Gastrocnemius medialis (tissue), 4 donors: Measurements from ENCODE around the gene TADA2A. TPM values are rescaled to one million over a fixed set of nuclear protein-coding genes. Genes with fewer than 3 reads are reported as not detected.

ENCODE experiments used
- ATAC-seq, 2 donors: fragments of 150-250 bp; one replicate each; pipeline ENCODE4 v1.9.1; 2016
- DNase-seq, 2 donors: peaks; one replicate each; pipeline ENCODE4 v3.0.0-alpha.2; 2019
- H3K27ac ChIP-seq, 4 donors: fragments of 200-600 bp; sonication (generic); 1 replicate in 1 of 4; 2 replicates in 3 of 4; pipeline ENCODE4 v1.5.1; 2016 to 2018; ENCODE audit warnings: mild to moderate bottlenecking in 2 of 4, moderate library complexity in 1 of 4
- H3K27me3 ChIP-seq, 3 donors: fragments of 200-600 bp; sonication (generic) in 2 of 3; 1 replicate in 1 of 3; 2 replicates in 2 of 3; pipeline versions ENCODE4 v1.5.1 to v1.6.0; 2016 to 2019; ENCODE audit warnings: mild to moderate bottlenecking in 1 of 3, moderate library complexity in 1 of 3
- H3K36me3 ChIP-seq, 2 donors: fragments of 200-600 bp; sonication (generic) in 1 of 2; one replicate each; pipeline ENCODE4 v1.5.1; 2017 to 2018
- H3K4me1 ChIP-seq, 2 donors: fragments of 200-600 bp; sonication (generic) in 1 of 2; one replicate each; pipeline ENCODE4 v1.5.1; 2016 to 2017; ENCODE audit warnings: mild to moderate bottlenecking in 2 of 2
- H3K4me3 ChIP-seq, 4 donors: fragments of 200-600 bp; sonication (generic) in 3 of 4; 1 replicate in 1 of 4; 2 replicates in 3 of 4; pipeline ENCODE4 v1.5.1; 2016 to 2019; ENCODE audit warnings: mild to moderate bottlenecking in 2 of 4
- H3K9me3 ChIP-seq, 3 donors: fragments of 200-600 bp; sonication (generic) in 2 of 3; 1 replicate in 1 of 3; 2 replicates in 2 of 3; pipeline ENCODE4 v1.5.1; 2016 to 2019
- CTCF ChIP-seq, 5 experiments: fragments of 450-650 bp in 3 of 5; fragments of 200-600 bp in 2 of 5; sonication (generic) in 2 of 5; IDR thresholded peaks in 4 of 5; conservative IDR thresholded peaks in 1 of 5; 1 replicate in 4 of 5; 2 replicates in 1 of 5; pipeline ENCODE4 v1.5.1; 2016 to 2019; ENCODE audit warnings: antibody characterized with exemption in 5 of 5, mild to moderate bottlenecking in 3 of 5, moderate library complexity in 3 of 5
- POLR2A ChIP-seq, 2 donors: fragments of 450-650 bp; IDR thresholded peaks; one replicate each; pipeline ENCODE4 v1.6.1; 2017; ENCODE audit warnings: antibody characterized with exemption in 2 of 2, mild to moderate bottlenecking in 2 of 2, moderate library complexity in 2 of 2
- in situ Hi-C, 4 donors: fragments of 200-750 bp; cut with MboI; loops; one replicate each; pipeline versions ENCODE4 v1.15.0 to v1.8.0; 2017; ENCODE audit warnings: low sequenced_read_pairs in 4 of 4
- intact Hi-C: fragments of 100-400 bp; cut with DNase I; formaldehyde crosslinking; loops from one replicate; pipeline ENCODE4 v1.15.1; 2023; ENCODE audit warnings: low total_unique reads
- total RNA-seq, 4 donors: library from RNA; depleted of rRNA; stranded (reverse); fragments of >200 nt; gene quantifications; one replicate each; pipeline versions ENCODE4 v1.1.0 to v1.2.3, GENCODE V29; 2016

The TADA2A gene
- total RNA-seq, 4 donors from 2014 or later = 9.7 to 18.4 (median 14.8) TPM

- peak; percentile 25 to 48 for ATAC-seq
- intact Hi-C loops (no loop called here), in situ Hi-C loops (no loop called here)
- no peaks in the 10 kb centered on the region for H3K27me3 ChIP-seq
- H3K27ac ChIP-seq = peak overlapping the region in 3 of 4 donors; percentile 9 to 30 (median 11)
- peaks cover 0 to 7% of the 10 kb centered on the region in 2 donors for H3K36me3 ChIP-seq
- TF ChIP-seq CTCF (IDR thresholded peaks at IDR 0.05 in 4 of 5, conservative IDR thresholded peaks at IDR 0.05 in 1 of 5) (no peak), POLR2A (IDR thresholded peaks at IDR 0.05) (no peak)
- H3K9me3 ChIP-seq = no peaks in the 10 kb centered on the region
- no peak overlapping the region for H3K4me3 ChIP-seq
- peaks cover 12 to 16% of the 10 kb centered on the region in 2 donors for H3K4me1 ChIP-seq
- DNase-seq = peak; percentile 7 to 27
These were observed 76.8 kb downstream of the TADA2A start for GRCh38 chr17:37483311-37484039.

GRCh38 chr17:37485938-37486570 lies 79.4 kb downstream of the TADA2A start:
- intact Hi-C loops = no loop called here
- Histone ChIP-seq H3K36me3 (no peaks in the 10 kb centered on the region), H3K4me1 (peaks cover 21 to 23% of the 10 kb centered on the region in 2 donors), H3K27ac (no peak overlapping the region), H3K4me3 (no peak overlapping the region), H3K9me3 (no peaks in the 10 kb centered on the region), H3K27me3 (no peaks in the 10 kb centered on the region)
- in situ Hi-C loops = no loop called here
- TF ChIP-seq CTCF (IDR thresholded peaks at IDR 0.05 in 4 of 5, conservative IDR thresholded peaks at IDR 0.05 in 1 of 5) (no peak), POLR2A (IDR thresholded peaks at IDR 0.05) (no peak)
- DNase-seq = no peak
- ATAC-seq = no peak

GRCh38 chr17:37488009-37488604 lies 81.4 kb downstream of the TADA2A start:
- peaks cover 25 to 34% of the 10 kb centered on the region in 2 donors for H3K4me1 ChIP-seq
- H3K4me3 ChIP-seq = peak overlapping the region; percentile 79 to 96 (median 88)
- TF ChIP-seq CTCF (IDR thresholded peaks at IDR 0.05 in 4 of 5, conservative IDR thresholded peaks at IDR 0.05 in 1 of 5) (no peak), POLR2A (IDR thresholded peaks at IDR 0.05) (no peak)
- H3K27ac ChIP-seq = peak overlapping the region; percentile 94 to 99 (median 97)
- no peaks in the 10 kb centered on the region for H3K36me3 ChIP-seq
- DNase-seq = no peak
- intact Hi-C loops = loop anchor here (1.0 kb wide), 1 partner anchor 82 kb away; the partner anchor contains the start of genes ACACA and TADA2A
- no peaks in the 10 kb centered on the region for H3K9me3 ChIP-seq
- in situ Hi-C loops = no loop called here
- peak; percentile 18 to 43 for ATAC-seq
- H3K27me3 ChIP-seq = no peaks in the 10 kb centered on the region

- H3K9me3 ChIP-seq = no peaks in the 10 kb centered on the region
- H3K4me1 ChIP-seq = peaks cover 22 to 30% of the 10 kb centered on the region in 2 donors
- H3K36me3 ChIP-seq = no peaks in the 10 kb centered on the region
- DNase-seq (peak; percentile 92 to 96), ATAC-seq (peak; percentile 84 to 88)
- peak overlapping the region; percentile 94 to 99 (median 97) for H3K27ac ChIP-seq
- no peak for TF ChIP-seq CTCF (IDR thresholded peaks at IDR 0.05 in 4 of 5, conservative IDR thresholded peaks at IDR 0.05 in 1 of 5)
- no peak for TF ChIP-seq POLR2A (IDR thresholded peaks at IDR 0.05)
- in situ Hi-C loops = no loop called here
- intact Hi-C loops = loop anchor here (1.0 kb wide), 1 partner anchor 82 kb away; the partner anchor contains the start of genes ACACA and TADA2A
- no peaks in the 10 kb centered on the region for H3K27me3 ChIP-seq
- peak overlapping the region; percentile 79 to 96 (median 88) for H3K4me3 ChIP-seq
These were observed 82.0 kb downstream of the TADA2A start for GRCh38 chr17:37488607-37489196.
